Renal cortical epithelial cell (primary cell): Measurements from ENCODE around the gene ASPRV1. TPM values are rescaled to one million over a fixed set of nuclear protein-coding genes. Genes with fewer than 3 reads are reported as not detected.
A peak's percentile ranks its signal among the peaks of the same experiment; 100 is the strongest.

ENCODE experiments used
- DNase-seq: peaks from one replicate; pipeline ENCODE4 v3.0.0-alpha.2; 2011; ENCODE audit warnings: low read depth
- total RNA-seq: library from RNA; depleted of rRNA; stranded (reverse); fragments of >200 nt; gene quantifications from 2 replicates; pipeline ENCODE4 v1.2.3, GENCODE V29; 2014

Gene ASPRV1
- total RNA-seq, 1 donor from 2014 or later = 0.20 TPM

DNA sequence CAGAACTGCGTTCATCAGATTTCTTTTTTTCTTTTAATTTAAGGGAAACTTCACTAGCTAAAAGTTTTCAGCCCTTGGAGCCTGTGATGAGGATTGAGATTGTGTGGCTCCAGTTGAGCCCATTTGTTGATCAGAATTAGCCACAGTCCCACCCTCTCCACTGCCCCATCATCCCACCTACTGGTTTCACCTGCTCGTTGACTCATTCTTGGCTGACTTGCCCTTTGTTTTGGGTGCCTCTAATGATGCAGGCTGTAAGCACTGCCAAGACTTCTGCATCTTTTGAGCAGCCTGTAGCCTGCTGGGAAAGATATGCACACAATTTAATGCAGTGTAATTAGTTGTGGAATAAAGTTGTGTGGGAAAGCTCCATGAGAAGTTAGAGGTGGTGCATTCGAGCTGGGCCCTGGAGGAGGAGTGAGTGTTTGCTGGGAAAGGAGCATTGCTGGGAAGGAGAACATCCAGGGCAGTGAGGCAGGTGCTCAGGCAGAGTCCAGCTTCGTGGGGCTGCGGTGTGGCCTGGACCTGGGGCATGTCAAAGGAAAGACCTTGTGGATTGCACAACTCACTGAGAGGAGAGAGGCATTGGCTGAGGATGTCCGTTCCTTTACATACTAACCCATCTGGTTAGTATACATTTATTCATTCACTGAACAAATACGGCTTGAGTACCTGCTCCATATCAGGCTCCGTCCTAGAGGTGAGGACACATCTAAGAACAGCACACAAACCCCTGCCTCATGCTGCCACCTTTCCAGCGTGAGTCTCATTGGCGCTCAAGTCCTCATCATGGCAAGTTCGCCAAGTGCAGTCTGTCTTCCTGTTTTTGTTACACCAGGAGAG is 18.2 kb downstream of the ASPRV1 start:
- DNase-seq = no peak

DNA sequence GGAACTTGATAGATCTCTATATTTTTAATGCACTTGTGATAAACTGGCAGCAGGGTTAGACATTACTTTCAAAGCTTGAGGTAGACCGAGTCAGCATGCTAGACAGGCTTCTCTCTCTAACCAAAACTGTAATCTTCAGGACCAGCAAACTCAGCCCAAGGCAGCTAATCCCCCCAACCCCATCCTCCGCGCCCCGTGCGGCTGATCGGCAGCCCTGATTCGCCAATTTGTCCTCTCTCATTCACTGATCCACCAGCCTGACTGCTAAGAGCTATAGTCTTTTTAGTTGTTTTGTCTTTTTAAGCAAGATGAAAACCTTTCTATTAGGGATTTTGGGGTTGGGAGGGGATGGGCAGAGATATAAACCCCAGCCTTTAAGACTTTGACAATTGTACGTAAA is 20.7 kb downstream of the ASPRV1 start:
- no peak for DNase-seq

GRCh38 chr2:69939722-69940121 is 21.7 kb downstream of the ASPRV1 start:
- DNase-seq = no peak

DNA sequence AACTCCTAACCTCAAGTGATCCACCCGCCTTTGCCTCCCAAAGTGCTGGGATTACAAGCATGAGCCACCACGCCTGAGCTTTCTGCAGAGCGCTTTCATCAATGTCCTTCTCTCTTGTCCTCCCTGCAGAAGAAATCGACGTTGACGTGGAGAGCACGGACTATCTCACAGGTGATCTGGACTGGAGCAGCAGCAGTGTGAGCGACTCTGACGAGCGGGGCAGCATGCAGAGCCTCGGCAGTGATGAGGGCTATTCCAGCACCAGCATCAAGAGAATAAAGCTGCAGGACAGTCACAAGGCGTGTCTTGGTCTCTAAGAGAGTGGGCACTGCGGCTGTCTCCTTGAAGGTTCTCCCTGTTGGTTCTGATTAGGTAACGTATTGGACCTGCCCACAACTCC is 23.5 kb downstream of the ASPRV1 start:
- no peak for DNase-seq

GRCh38 chr2:69936906-69937305 is 24.5 kb downstream of the ASPRV1 start:
- no peak for DNase-seq

GRCh38 chr2:69935011-69935410 is 26.4 kb downstream of the ASPRV1 start:
- DNase-seq = no peak

- no peak for DNase-seq
Measured at GRCh38 chr2:69934614-69934908, 26.9 kb downstream of the ASPRV1 start.

DNA sequence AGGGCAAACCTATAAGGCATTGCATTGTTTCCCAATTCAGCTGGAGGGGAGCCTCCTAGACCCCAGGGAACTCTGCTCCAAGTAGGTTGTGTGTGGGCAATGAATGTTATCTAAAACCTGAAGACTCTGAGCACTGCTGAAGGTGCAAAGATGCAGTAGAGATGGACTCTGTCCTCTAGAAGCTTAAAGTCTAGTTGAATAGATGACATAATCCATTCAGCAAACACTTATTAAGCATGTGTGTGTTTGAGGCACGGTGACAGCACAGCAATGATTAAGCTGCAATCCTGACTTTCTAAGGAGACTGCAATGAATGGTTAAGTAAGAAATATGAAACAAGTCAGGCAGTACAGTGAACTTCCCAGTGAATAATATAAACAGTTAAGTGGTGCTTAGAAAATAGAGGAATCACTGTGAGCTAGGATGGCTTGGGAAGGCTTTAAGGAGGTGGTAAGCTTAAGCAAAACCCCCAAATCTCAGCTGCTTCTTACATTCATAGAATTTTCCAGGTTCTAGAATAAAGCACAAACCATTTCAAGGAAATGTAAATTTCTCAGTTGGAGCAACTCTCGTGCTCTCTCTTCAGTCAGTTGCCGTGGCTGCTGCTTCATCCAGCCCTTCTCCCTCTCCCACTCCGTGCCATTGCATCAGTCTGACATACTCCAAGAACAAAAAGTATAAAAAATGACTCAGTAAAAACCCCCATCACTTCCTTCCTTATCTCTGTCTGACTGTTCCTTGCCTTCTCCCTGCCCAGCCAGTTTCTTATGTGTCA is 27.4 kb downstream of the ASPRV1 start:
- peak; percentile 70 for DNase-seq

DNA sequence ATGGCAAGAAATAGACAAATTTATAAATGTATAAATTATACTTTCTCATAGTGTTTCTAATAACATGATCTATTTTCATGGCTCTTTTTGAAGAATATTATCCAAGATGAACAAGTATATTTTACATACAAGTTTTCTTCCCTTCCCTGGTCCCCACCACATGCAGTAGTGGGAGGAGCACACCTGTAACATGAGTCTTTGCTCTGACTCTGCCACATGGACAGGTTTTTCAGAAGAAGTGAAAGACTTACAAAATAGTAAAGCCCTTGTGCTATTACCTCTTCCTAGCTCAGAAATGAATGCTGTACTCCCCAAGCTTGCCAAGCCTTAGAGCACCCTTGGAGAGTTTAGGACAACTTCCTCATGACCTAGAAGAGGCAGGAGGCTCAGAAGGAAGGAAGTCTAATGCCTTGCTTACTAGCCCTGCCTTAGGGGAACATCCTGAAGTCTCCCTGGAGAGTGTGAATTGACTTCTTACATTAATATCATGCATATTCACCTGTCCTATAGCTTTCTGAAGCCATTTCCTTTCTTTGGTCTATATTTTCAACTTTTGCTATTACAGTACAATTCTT is 28.1 kb downstream of the ASPRV1 start:
- DNase-seq = no peak

GRCh38 chr2:69932596-69932922 is 28.9 kb downstream of the ASPRV1 start:
- no peak for DNase-seq

DNA sequence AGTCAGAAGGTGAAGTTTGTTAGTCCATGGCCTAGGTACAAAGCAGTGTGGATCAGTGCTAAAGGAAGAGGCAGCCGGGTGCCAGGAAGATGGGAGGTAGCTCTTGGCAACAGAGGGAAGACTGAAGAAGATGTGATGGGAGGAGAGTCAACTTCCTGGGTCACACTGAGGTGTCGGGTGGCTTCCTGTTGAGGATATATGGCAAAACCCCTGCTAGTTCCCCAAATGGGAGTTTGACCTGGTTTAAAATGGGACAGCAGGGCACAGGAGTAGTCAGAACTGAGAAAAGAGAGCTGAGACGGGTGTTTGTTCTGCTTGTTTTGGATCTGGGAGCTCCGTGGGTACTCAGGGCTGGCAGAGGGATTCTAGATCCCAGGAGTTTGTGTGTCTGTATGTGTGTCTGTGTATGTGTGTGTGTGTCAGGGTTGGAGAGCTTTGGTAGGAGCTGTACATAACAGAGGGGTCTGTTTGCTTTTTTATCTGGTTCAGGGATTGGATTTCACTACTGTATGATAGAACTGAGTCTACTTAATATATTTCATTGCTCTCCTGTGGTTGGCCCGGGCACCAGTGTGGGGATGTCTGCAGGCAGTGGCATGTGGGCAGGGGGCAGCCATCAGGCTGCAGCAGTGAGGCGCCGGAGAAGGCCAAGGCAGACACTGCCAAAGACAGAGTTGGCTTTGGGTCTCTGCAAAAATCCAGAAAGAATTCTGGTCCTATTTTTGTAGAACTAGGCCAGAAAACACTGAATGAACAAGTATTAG is 29.4 kb downstream of the ASPRV1 start:
- no peak for DNase-seq

DNA sequence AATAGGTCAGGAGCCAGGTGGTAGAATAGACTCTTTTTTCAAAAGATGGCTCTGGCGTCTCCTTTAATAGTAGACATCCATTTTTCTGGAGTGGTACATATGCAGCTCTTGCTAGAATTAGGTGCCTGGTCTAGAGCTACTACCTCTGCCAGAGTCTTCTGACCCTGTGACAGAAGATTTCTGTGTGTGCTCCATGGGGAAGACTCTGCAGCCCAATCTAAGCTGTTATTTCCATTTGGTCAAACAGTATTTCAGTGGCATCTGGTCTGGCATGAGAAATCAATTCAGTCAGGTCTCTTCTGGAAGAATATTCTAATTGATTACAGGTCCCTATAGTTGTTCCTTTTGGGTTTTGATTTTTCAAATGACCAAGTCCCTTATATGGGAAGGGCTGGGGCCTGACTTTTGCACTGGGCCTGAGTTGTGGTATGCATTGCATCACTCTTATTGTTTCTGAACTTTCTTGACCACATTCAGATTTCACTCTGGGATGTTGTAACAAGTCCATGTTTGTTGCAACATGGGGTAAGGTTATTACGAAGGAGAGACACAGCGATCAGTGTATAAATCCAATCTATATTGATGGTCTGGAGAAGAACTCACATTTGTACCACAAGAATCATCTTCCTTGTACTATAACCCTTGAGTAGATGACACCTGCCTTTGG is 34.4 kb downstream of the ASPRV1 start:
- DNase-seq = peak; percentile 86

DNA sequence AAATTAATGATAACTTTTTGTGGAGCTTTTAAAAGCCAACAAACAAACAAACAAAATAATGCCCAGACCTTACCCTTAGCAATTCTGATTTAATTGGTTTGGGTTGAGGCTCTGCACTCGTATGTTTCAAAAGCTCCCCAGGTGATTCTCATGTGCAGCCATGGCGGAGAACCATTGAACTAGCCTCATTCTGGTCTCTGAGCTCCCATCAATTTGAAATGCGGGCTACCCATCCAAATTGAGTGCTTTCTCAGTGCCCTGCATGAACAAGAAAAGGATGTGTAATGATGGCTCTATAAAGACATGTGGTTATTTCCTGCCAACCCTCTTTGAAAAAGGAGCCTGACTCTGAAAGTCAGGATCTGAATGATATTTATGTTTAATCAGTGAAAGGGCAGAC is 38.3 kb downstream of the ASPRV1 start:
- no peak for DNase-seq

DNA sequence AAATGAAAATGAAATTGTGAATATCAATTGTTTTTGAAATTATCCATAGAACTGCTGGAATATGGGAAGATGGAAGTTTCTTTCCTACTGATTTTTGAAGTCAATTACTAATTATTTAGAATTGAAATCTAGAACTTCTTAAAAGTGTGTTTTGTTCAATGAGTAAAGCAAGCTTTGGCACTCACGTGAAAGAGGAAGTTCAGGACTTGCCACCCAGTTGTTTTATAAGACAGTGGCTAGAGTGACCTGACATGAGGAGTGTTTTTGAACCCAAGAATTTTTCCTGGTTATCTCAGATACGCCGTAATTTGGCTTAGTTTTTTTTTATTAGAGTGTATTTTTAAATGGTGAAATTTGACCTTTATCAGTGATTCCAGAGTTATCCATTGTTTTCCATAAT is 43.0 kb downstream of the ASPRV1 start:
- no peak for DNase-seq

DNA sequence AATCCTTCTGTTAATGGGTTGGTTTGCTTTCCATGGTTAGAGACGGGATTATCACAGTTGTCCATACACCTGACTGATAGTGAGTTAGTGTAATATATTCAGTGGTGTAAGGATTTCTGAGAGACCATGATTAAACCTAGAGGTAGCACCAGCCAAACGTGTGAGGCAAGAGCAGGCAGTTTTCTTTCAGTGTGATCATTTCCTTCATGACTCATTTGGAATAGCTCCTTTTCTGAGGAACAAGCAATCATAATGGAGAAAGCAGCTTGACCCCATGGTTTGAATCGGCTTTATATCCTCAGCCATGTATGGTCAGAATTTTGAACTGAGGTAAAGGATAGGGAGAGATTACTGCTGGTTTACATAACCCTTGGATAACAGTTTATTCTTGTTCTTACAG is 43.6 kb downstream of the ASPRV1 start:
- DNase-seq = peak; percentile 90

DNA sequence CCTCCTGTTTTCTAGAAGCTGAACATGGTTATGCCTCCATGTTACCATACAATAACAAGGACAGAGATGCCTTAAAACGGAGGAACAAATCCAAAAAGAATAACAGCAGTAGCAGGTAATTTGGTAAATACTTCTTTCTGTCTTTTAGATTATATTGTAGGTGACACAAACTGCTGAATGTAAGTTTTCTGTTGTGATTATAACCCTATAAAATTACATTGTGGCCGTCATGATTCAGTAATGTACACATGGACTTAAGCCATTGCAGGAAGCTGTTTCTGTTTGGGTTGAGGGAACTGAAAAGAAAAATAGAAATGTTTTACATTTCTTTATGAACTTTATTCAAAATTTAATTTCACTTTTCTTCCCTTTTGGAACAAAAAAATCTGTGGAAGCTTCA is 45.3 kb downstream of the ASPRV1 start:
- DNase-seq = no peak

GRCh38 chr2:69914950-69915945 is 46.2 kb downstream of the ASPRV1 start, which contains the start of gene MXD1:
Gene MXD1 (plus strand): TSS chr2:69915109. CDS start chr2:69915331, 222 bp downstream.
- DNase-seq = no peak

DNA sequence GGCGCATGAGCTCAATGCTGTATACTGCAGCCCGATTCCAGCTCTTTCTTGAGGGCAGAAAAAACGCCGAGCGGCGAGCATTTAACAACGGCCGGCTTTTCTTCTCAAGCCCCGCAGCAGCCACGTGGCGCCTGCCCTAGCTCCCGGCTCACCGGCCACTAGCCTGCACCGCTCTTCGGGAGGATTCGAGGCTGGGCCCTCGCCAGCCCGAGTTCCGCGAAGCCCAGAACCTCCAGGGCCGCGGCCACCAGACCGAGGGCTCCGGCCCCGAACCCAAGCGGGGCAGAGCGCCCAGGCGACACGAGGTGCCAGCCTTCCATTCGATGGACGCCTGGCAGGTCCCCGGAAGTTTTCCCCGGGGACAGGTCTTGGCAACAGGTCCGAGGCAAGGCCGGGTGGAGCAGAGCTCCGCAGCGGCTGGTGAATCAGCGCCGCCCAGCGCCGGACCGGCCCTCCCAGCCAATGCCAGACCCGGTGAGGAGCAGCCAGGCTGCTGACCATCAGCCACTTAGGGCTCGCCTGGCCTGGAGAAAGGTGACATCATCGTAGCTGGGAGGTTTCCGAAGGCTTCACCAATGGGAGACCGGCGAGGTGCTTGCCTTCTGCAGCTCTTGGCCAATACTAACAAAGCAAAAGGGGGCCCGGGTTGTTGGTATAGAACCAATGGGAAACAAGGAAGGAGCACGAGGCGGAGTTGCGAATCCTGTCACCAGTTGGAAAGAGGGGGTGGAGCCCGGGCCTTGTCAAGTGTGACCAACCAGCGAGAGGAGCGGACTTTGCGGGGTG is 47.1 kb downstream of the ASPRV1 start:
- peak; percentile 100 for DNase-seq

DNA sequence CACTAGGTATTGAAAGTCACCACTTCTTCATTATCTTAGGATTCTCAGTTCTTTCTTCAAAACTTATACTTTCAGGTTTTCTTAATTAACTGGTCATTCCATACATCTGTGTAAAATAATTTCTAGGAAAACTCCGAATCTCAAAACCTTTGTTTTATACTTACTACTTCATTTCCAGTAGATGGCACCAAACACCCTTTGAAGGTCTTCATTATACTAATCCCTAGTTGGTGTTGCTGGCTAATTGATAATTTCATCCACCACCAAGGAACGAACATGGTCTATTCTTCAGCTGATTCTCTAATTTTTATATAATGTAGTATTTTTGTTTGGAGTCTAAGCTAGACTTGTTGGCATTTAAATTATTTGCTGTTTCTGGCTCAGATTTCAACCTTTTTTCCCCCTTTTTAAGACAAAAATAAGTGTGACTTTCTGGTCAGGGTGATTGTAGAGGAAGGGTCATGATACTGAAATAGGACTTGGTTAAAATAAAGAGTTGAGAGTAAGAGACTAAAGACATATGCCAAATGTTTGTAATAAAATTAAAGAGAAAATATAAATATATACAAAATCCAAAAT is 49.4 kb downstream of the ASPRV1 start:
- DNase-seq = peak; percentile 70
